GM21737 (cell line): ENCODE data around the gene TNPO2.
"Not testable (repeated sequence)": the region's sequence is repeated elsewhere in the genome, so short reads cannot be mapped to it uniquely, and the experiment has no call there.

Experiments
- ATAC-seq: cut with Tn5 transposase; IDR thresholded peaks from one replicate; pipeline ENCODE4 v1.9.1; 2021; ENCODE audit warnings: mild to moderate bottlenecking, moderate library complexity; ENCODE audit not compliant: unreplicated experiment

Gene TNPO2

GRCh38 chr19:12737835-12738351 is 14.2 kb upstream of the TNPO2 start:
- ATAC-seq = no peak

GRCh38 chr19:12736995-12737834 is 13.5 kb upstream of the TNPO2 start, which contains the start of gene GET3:
GET3 (plus strand) TSS chr19:12737497; CDS start chr19:12737506, 9 bp downstream.
- ATAC-seq = peak; percentile 67

- no peak for ATAC-seq
Measured at GRCh38 chr19:12733369-12734214, 9.9 kb upstream of the TNPO2 start.

GRCh38 chr19:12731337-12731736 is 7.6 kb upstream of the TNPO2 start:
- ATAC-seq = no peak

GRCh38 chr19:12730064-12730463 is 6.3 kb upstream of the TNPO2 start:
- no peak for ATAC-seq

- ATAC-seq = no peak
Measured at GRCh38 chr19:12727745-12728433, 4.2 kb upstream of the TNPO2 start.

- ATAC-seq = no peak
Measured at GRCh38 chr19:12726988-12727316, 3.2 kb upstream of the TNPO2 start.

GRCh38 chr19:12725612-12726011 is 1.9 kb upstream of the TNPO2 start:
- not testable (repeated sequence) for ATAC-seq

- no peak for ATAC-seq
Measured at GRCh38 chr19:12723381-12723640, 421 bp downstream of the TNPO2 start.

- peak; percentile 67 for ATAC-seq
Measured at GRCh38 chr19:12722566-12723380, 959 bp downstream of the TNPO2 start.

- ATAC-seq = peak; percentile 3
Measured at GRCh38 chr19:12721656-12722565, 1.8 kb downstream of the TNPO2 start.

GRCh38 chr19:12720851-12721655 is 2.7 kb downstream of the TNPO2 start:
- ATAC-seq = no peak

GRCh38 chr19:12720296-12720695 is 3.4 kb downstream of the TNPO2 start:
- ATAC-seq = no peak

GRCh38 chr19:12715929-12716328 is 7.8 kb downstream of the TNPO2 start:
- ATAC-seq = no peak

- ATAC-seq = no peak
Measured at GRCh38 chr19:12715102-12715501, 8.6 kb downstream of the TNPO2 start.

- ATAC-seq = not testable (repeated sequence)
Measured at GRCh38 chr19:12713304-12713703, 10.4 kb downstream of the TNPO2 start.

GRCh38 chr19:12712077-12712476 is 11.7 kb downstream of the TNPO2 start:
- ATAC-seq = not testable (repeated sequence)

GRCh38 chr19:12711187-12711586 is 12.5 kb downstream of the TNPO2 start:
- ATAC-seq = no peak

- no peak for ATAC-seq
Measured at GRCh38 chr19:12708641-12709040, 15.1 kb downstream of the TNPO2 start.
